Memory B cell (primary cell): ENCODE results near the gene GALNT14.

Source experiments
- ATAC-seq: fragments of 150-1000 bp; cut with Tn5 transposase; 2 replicates; pipeline ENCODE4 v1.10.0; 2021; ENCODE audit warnings: low read depth, mild to moderate bottlenecking, moderate library complexity
- DNase-seq, 2 donors: peaks; one replicate each; pipeline ENCODE4 v3.0.0; 2022; ENCODE audit warnings: low spot score in 2 of 2
- H3K27ac Mint-ChIP-seq: one replicate; pipeline ENCODE4 v1.8.0; 2022; ENCODE audit warnings: mild to moderate bottlenecking, moderate library complexity, mixed read lengths
- H3K27me3 Mint-ChIP-seq: one replicate; pipeline ENCODE4 v1.8.0; 2022; ENCODE audit warnings: mixed read lengths
- H3K36me3 Mint-ChIP-seq: one replicate; pipeline ENCODE4 v1.8.0; 2022; ENCODE audit warnings: mild to moderate bottlenecking, mixed read lengths
- H3K4me1 Mint-ChIP-seq: one replicate; pipeline ENCODE4 v1.8.0; 2022; ENCODE audit warnings: mixed read lengths
- H3K4me3 Mint-ChIP-seq: one replicate; pipeline ENCODE4 v1.8.0; 2022; ENCODE audit warnings: mild to moderate bottlenecking, moderate library complexity, mixed read lengths
- H3K9me3 Mint-ChIP-seq: one replicate; pipeline ENCODE4 v1.8.0; 2022; ENCODE audit warnings: mixed read lengths

Gene GALNT14

GRCh38 chr2:31051258-31052140 lies 86.7 kb downstream of the GALNT14 start:
- ATAC-seq, result no peak
- Mint-ChIP-seq H3K27ac (no peak overlapping the region), H3K9me3 (no peaks in the 10 kb centered on the region), H3K4me1 (no peaks in the 10 kb centered on the region), H3K27me3 (no peaks in the 10 kb centered on the region), H3K4me3 (no peak overlapping the region), H3K36me3 (no peaks in the 10 kb centered on the region)
- no peak for DNase-seq

GRCh38 chr2:31049916-31050588 lies 88.2 kb downstream of the GALNT14 start:
- no peaks in the 10 kb centered on the region for H3K4me1 Mint-ChIP-seq
- H3K27me3 Mint-ChIP-seq, result no peaks in the 10 kb centered on the region
- DNase-seq (no peak), ATAC-seq (no peak)
- no peaks in the 10 kb centered on the region for H3K36me3 Mint-ChIP-seq
- H3K9me3 Mint-ChIP-seq, result no peaks in the 10 kb centered on the region
- no peak overlapping the region for H3K4me3 Mint-ChIP-seq
- no peak overlapping the region for H3K27ac Mint-ChIP-seq

GRCh38 chr2:31049264-31049663 lies 89.0 kb downstream of the GALNT14 start:
- Mint-ChIP-seq H3K36me3 (no peaks in the 10 kb centered on the region), H3K9me3 (no peaks in the 10 kb centered on the region), H3K27ac (no peak overlapping the region), H3K4me1 (no peaks in the 10 kb centered on the region), H3K27me3 (no peaks in the 10 kb centered on the region), H3K4me3 (no peak overlapping the region)
- ATAC-seq, result no peak
- no peak for DNase-seq

- no peaks in the 10 kb centered on the region for H3K27me3 Mint-ChIP-seq
- no peaks in the 10 kb centered on the region for H3K36me3 Mint-ChIP-seq
- no peak overlapping the region for H3K27ac Mint-ChIP-seq
- no peaks in the 10 kb centered on the region for H3K9me3 Mint-ChIP-seq
- no peak for DNase-seq
- ATAC-seq, result no peak
- H3K4me1 Mint-ChIP-seq, result no peaks in the 10 kb centered on the region
- no peak overlapping the region for H3K4me3 Mint-ChIP-seq
Observed at GRCh38 chr2:31047599-31047998, 90.6 kb downstream of the GALNT14 start.

- H3K4me3 Mint-ChIP-seq, result no peak overlapping the region
- H3K9me3 Mint-ChIP-seq, result peaks cover 25% of the 10 kb centered on the region
- no peak for DNase-seq
- H3K27ac Mint-ChIP-seq, result no peak overlapping the region
- H3K4me1 Mint-ChIP-seq, result no peaks in the 10 kb centered on the region
- peaks cover 5% of the 10 kb centered on the region for H3K36me3 Mint-ChIP-seq
- no peaks in the 10 kb centered on the region for H3K27me3 Mint-ChIP-seq
- ATAC-seq, result no peak
Observed at GRCh38 chr2:31038385-31038784, 99.9 kb downstream of the GALNT14 start.

GRCh38 chr2:31037058-31037457 lies 101.2 kb downstream of the GALNT14 start:
- H3K4me3 Mint-ChIP-seq, result no peak overlapping the region
- peaks cover 25% of the 10 kb centered on the region for H3K9me3 Mint-ChIP-seq
- ATAC-seq (no peak), DNase-seq (no peak)
- H3K4me1 Mint-ChIP-seq, result no peaks in the 10 kb centered on the region
- peaks cover 5% of the 10 kb centered on the region for H3K36me3 Mint-ChIP-seq
- no peaks in the 10 kb centered on the region for H3K27me3 Mint-ChIP-seq
- H3K27ac Mint-ChIP-seq, result no peak overlapping the region

- H3K4me1 Mint-ChIP-seq, result peaks cover 2% of the 10 kb centered on the region
- peaks cover 25% of the 10 kb centered on the region for H3K9me3 Mint-ChIP-seq
- no peaks in the 10 kb centered on the region for H3K27me3 Mint-ChIP-seq
- H3K4me3 Mint-ChIP-seq, result no peak overlapping the region
- DNase-seq (no peak), ATAC-seq (no peak)
- peaks cover 5% of the 10 kb centered on the region for H3K36me3 Mint-ChIP-seq
- H3K27ac Mint-ChIP-seq, result no peak overlapping the region
Observed at GRCh38 chr2:31033032-31033431, 105.2 kb downstream of the GALNT14 start.

- no peak for ATAC-seq
- Mint-ChIP-seq H3K36me3 (peaks cover 5% of the 10 kb centered on the region), H3K27me3 (no peaks in the 10 kb centered on the region), H3K9me3 (peaks cover 22% of the 10 kb centered on the region), H3K4me1 (peaks cover 2% of the 10 kb centered on the region), H3K27ac (no peak overlapping the region), H3K4me3 (no peak overlapping the region)
- DNase-seq, result no peak
Observed at GRCh38 chr2:31032475-31032874, 105.8 kb downstream of the GALNT14 start.

GRCh38 chr2:31031132-31031706 lies 107.0 kb downstream of the GALNT14 start:
- no peak for DNase-seq
- no peaks in the 10 kb centered on the region for H3K27me3 Mint-ChIP-seq
- H3K4me1 Mint-ChIP-seq, result peaks cover 2% of the 10 kb centered on the region
- no peak overlapping the region for H3K4me3 Mint-ChIP-seq
- no peak for ATAC-seq
- H3K9me3 Mint-ChIP-seq, result peaks cover 13% of the 10 kb centered on the region
- no peak overlapping the region for H3K27ac Mint-ChIP-seq
- H3K36me3 Mint-ChIP-seq, result peaks cover 5% of the 10 kb centered on the region

- H3K4me3 Mint-ChIP-seq, result no peak overlapping the region
- no peak overlapping the region for H3K27ac Mint-ChIP-seq
- no peaks in the 10 kb centered on the region for H3K36me3 Mint-ChIP-seq
- ATAC-seq (no peak), DNase-seq (no peak)
- H3K9me3 Mint-ChIP-seq, result no peaks in the 10 kb centered on the region
- H3K4me1 Mint-ChIP-seq, result peaks cover 2% of the 10 kb centered on the region
- H3K27me3 Mint-ChIP-seq, result no peaks in the 10 kb centered on the region
Observed at GRCh38 chr2:31028417-31028816, 109.8 kb downstream of the GALNT14 start.

- H3K36me3 Mint-ChIP-seq, result no peaks in the 10 kb centered on the region
- ATAC-seq (no peak), DNase-seq (no peak)
- H3K4me3 Mint-ChIP-seq, result no peak overlapping the region
- no peak overlapping the region for H3K27ac Mint-ChIP-seq
- H3K9me3 Mint-ChIP-seq, result no peaks in the 10 kb centered on the region
- no peaks in the 10 kb centered on the region for H3K27me3 Mint-ChIP-seq
- H3K4me1 Mint-ChIP-seq, result peaks cover 2% of the 10 kb centered on the region
Observed at GRCh38 chr2:31027549-31027948, 110.7 kb downstream of the GALNT14 start.

GRCh38 chr2:31023541-31023940 lies 114.7 kb downstream of the GALNT14 start:
- Mint-ChIP-seq H3K9me3 (no peaks in the 10 kb centered on the region), H3K4me3 (no peak overlapping the region), H3K27me3 (no peaks in the 10 kb centered on the region), H3K4me1 (no peaks in the 10 kb centered on the region), H3K27ac (no peak overlapping the region), H3K36me3 (no peaks in the 10 kb centered on the region)
- DNase-seq (no peak), ATAC-seq (no peak)

- Mint-ChIP-seq H3K27me3 (no peaks in the 10 kb centered on the region), H3K4me3 (no peak overlapping the region), H3K4me1 (peaks cover 3% of the 10 kb centered on the region), H3K27ac (no peak overlapping the region), H3K36me3 (no peaks in the 10 kb centered on the region), H3K9me3 (no peaks in the 10 kb centered on the region)
- ATAC-seq (no peak), DNase-seq (no peak)
Observed at GRCh38 chr2:31020713-31021112, 117.5 kb downstream of the GALNT14 start.

- H3K4me1 Mint-ChIP-seq, result peaks cover 3% of the 10 kb centered on the region
- H3K27me3 Mint-ChIP-seq, result no peaks in the 10 kb centered on the region
- no peaks in the 10 kb centered on the region for H3K9me3 Mint-ChIP-seq
- H3K4me3 Mint-ChIP-seq, result no peak overlapping the region
- DNase-seq (no peak), ATAC-seq (peak; percentile 69)
- peak overlapping the region; percentile 33 for H3K27ac Mint-ChIP-seq
- H3K36me3 Mint-ChIP-seq, result no peaks in the 10 kb centered on the region
Observed at GRCh38 chr2:31018280-31018679, 120.0 kb downstream of the GALNT14 start.
